Keratinocyte (primary cell): ENCODE data around the gene DZIP1L. TPM values are rescaled to one million over a fixed set of nuclear protein-coding genes. Genes with fewer than 3 reads are reported as not detected.
A peak's percentile ranks its signal among the peaks of the same experiment; 100 is the strongest.
"Not testable (repeated sequence)": the region's sequence is repeated elsewhere in the genome, so short reads cannot be mapped to it uniquely, and the experiment has no call there.

Experiments
- DNase-seq: peaks from one replicate; pipeline ENCODE4 v3.0.0-alpha.2; 2011; ENCODE audit warnings: low read depth, missing footprints, low spot score
- FAIRE-seq: peaks from 2 replicates; lab custom pipeline; 2011; peaks lifted over from hg19 to GRCh38; lab: Jason Lieb, UNC
- H2AFZ ChIP-seq: 2 replicates; pipeline ENCODE4 v1.6.0; 2012; ENCODE audit warnings: low read length, control low read depth, inconsistent platforms; ENCODE audit not compliant: control insufficient read depth
- H3K27ac ChIP-seq: 2 replicates; pipeline ENCODE4 v1.5.1; 2011; ENCODE audit warnings: low read length; ENCODE audit not compliant: control insufficient read depth, insufficient read depth
- H3K27me3 ChIP-seq: 3 replicates; pipeline ENCODE4 v1.6.0; 2011; ENCODE audit warnings: low read length; ENCODE audit not compliant: control insufficient read depth, insufficient read depth; ENCODE audit errors: extremely low read depth
- H3K36me3 ChIP-seq, 2 experiments: 2 replicates in 1 of 2; 3 replicates in 1 of 2; pipeline ENCODE4 v1.5.1; 2011; ENCODE audit warnings: low read length in 2 of 2, mild to moderate bottlenecking in 1 of 2; ENCODE audit not compliant: control insufficient read depth in 2 of 2, insufficient read depth in 2 of 2; ENCODE audit errors: extremely low read depth in 1 of 2
- H3K4me1 ChIP-seq: 3 replicates; pipeline ENCODE4 v1.5.1; 2011; ENCODE audit warnings: low read length; ENCODE audit not compliant: control insufficient read depth, insufficient read depth; ENCODE audit errors: extremely low read depth
- H3K4me2 ChIP-seq: 3 replicates; pipeline ENCODE4 v1.6.0; 2011; ENCODE audit warnings: low read depth, low read length; ENCODE audit not compliant: control insufficient read depth, insufficient read depth; ENCODE audit errors: extremely low read depth
- H3K4me3 ChIP-seq, 3 experiments: fragments of 200-600 bp in 1 of 3; sonication (generic) in 1 of 3; 2 replicates in 2 of 3; 3 replicates in 1 of 3; pipeline ENCODE4 v1.5.1; 2011 to 2016; ENCODE audit warnings: low read length in 3 of 3, mild to moderate bottlenecking in 3 of 3, control low read depth in 2 of 3, inconsistent platforms in 1 of 3, low read depth in 1 of 3, mixed read lengths in 1 of 3, mixed run types in 1 of 3, moderate library complexity in 1 of 3; ENCODE audit not compliant: control insufficient read depth in 2 of 3, insufficient read depth in 2 of 3; ENCODE audit errors: extremely low read depth in 1 of 3
- H3K79me2 ChIP-seq: 2 replicates; pipeline ENCODE4 v1.6.0; 2012; ENCODE audit warnings: low read length; ENCODE audit not compliant: control insufficient read depth, insufficient read depth
- H3K9ac ChIP-seq: 3 replicates; pipeline ENCODE4 v1.6.0; 2011; ENCODE audit warnings: low read length; ENCODE audit not compliant: control insufficient read depth, insufficient read depth; ENCODE audit errors: extremely low read depth
- H3K9me1 ChIP-seq: 3 replicates; pipeline ENCODE4 v1.6.0; 2011; ENCODE audit warnings: low read length; ENCODE audit not compliant: control insufficient read depth, insufficient read depth; ENCODE audit errors: extremely low read depth
- H3K9me3 ChIP-seq: 2 replicates; pipeline ENCODE4 v1.5.1; 2012; ENCODE audit warnings: low read depth, low read length; ENCODE audit not compliant: control insufficient read depth
- H4K20me1 ChIP-seq: 3 replicates; pipeline ENCODE4 v1.6.0; 2011; ENCODE audit warnings: low read length; ENCODE audit not compliant: control insufficient read depth, insufficient read depth; ENCODE audit errors: extremely low read depth
- CTCF ChIP-seq, 3 experiments: IDR thresholded peaks in 1 of 3; conservative IDR thresholded peaks in 1 of 3; optimal IDR thresholded peaks in 1 of 3; 2 replicates in 2 of 3; 3 replicates in 1 of 3; pipeline versions ENCODE3 to v1.5.1; 2011; ENCODE audit warnings: low read length in 3 of 3, mild to moderate bottlenecking in 3 of 3, moderate library complexity in 2 of 3, control low read depth in 1 of 3, inconsistent platforms in 1 of 3; ENCODE audit not compliant: insufficient read depth in 2 of 3; ENCODE audit errors: extremely low read depth in 1 of 3
- EZH2 ChIP-seq: IDR thresholded peaks from one replicate; pipeline ENCODE4 v1.6.1; 2012; ENCODE audit warnings: inconsistent platforms, mild to moderate bottlenecking, low read length, moderate library complexity
- dilution Hi-C: fragments of 300-500 bp; cut with MboI; formaldehyde crosslinking; loops from one replicate; pipeline ENCODE4 v1.7.0; 2020; ENCODE audit warnings: low sequenced_read_pairs; ENCODE audit not compliant: extremely low pct_ligation_motif_present
- polyA plus RNA-seq, 5 experiments: library from polyadenylated mRNA; depleted of rRNA in 3 of 5; stranded (reverse) in 3 of 5; stranded (forward) in 1 of 5; unstranded in 1 of 5; fragments of >200 nt; gene quantifications; 1 replicate in 1 of 5; 2 replicates in 3 of 5; 3 replicates in 1 of 5; pipeline versions ENCODE4 v1.2.1 to v1.2.3, GENCODE V29; 2011 to 2012; ENCODE audit warnings: missing spikeins in 2 of 5, low read depth in 1 of 5, low replicate concordance in 1 of 5

Gene DZIP1L
- polyA plus RNA-seq, 1 donor (not counting 4 experiments of a cell fraction or from before 2014, with no cell fraction given), result 1.7 TPM

GRCh38 chr3:138103466-138103865 lies 11.9 kb downstream of the DZIP1L start:
- no peaks in the 10 kb centered on the region for H3K27me3 ChIP-seq
- H3K9me1 ChIP-seq, result no peaks in the 10 kb centered on the region
- H3K4me3 ChIP-seq, result no peak overlapping the region
- no peak overlapping the region for H3K4me2 ChIP-seq
- H3K9me3 ChIP-seq, result no peaks in the 10 kb centered on the region
- H4K20me1 ChIP-seq, result no peaks in the 10 kb centered on the region
- H3K36me3 ChIP-seq, result no peaks in the 10 kb centered on the region
- no peak overlapping the region for H3K27ac ChIP-seq
- H3K4me1 ChIP-seq, result no peaks in the 10 kb centered on the region
- H2AFZ ChIP-seq, result no peak overlapping the region
- FAIRE-seq (no peak), DNase-seq (no peak)
- no peak for TF ChIP-seq EZH2
- TF ChIP-seq CTCF (optimal IDR thresholded peaks at IDR 0.05 in 1 of 3, IDR thresholded peaks at IDR 0.05 in 1 of 3, conservative IDR thresholded peaks at IDR 0.05 in 1 of 3; ENCODE audit: extremely low read depth in 1 of 3, insufficient read depth in 2 of 3, low read length in 3 of 3), result no peak
- dilution Hi-C loops, result no loop called here
- H3K79me2 ChIP-seq, result no peaks in the 10 kb centered on the region
- H3K9ac ChIP-seq, result no peak overlapping the region

GRCh38 chr3:138101351-138101940 lies 14.0 kb downstream of the DZIP1L start:
- H3K9me3 ChIP-seq, H2AFZ ChIP-seq, H3K27me3 ChIP-seq, DNase-seq, H3K4me2 ChIP-seq, H3K4me1 ChIP-seq, H3K9me1 ChIP-seq, H3K79me2 ChIP-seq, dilution Hi-C loops, H3K27ac ChIP-seq, H3K9ac ChIP-seq, FAIRE-seq, H4K20me1 ChIP-seq, H3K4me3 ChIP-seq, H3K36me3 ChIP-seq: not testable (repeated sequence)
- peak in 2 of 3 experiments; percentile 21 to 45 for TF ChIP-seq CTCF (optimal IDR thresholded peaks at IDR 0.05 in 1 of 3, IDR thresholded peaks at IDR 0.05 in 1 of 3, conservative IDR thresholded peaks at IDR 0.05 in 1 of 3; ENCODE audit: extremely low read depth in 1 of 3, insufficient read depth in 2 of 3, low read length in 3 of 3)
